Measurements from ENCODE around the gene OR9A4. TPM values are rescaled to one million over a fixed set of nuclear protein-coding genes. Genes with fewer than 3 reads are reported as not detected.

OR9A4 gene
- total RNA-seq, 1 experiment from 2014 or later: not detected

- Histone ChIP-seq H2BK20ac (ENCODE audit: low read depth, low read length, poor library complexity, severe bottlenecking) (no peak overlapping the region), H3K79me2 (ENCODE audit: insufficient read depth, low read length) (no peaks in the 10 kb centered on the region), H3T11ph (ENCODE audit: low read length) (no peak overlapping the region), H4K8ac (replicated peaks; ENCODE audit: insufficient read length, low read depth, low read length) (no peak overlapping the region), H3K79me1 (ENCODE audit: insufficient read depth, low read depth, low read length, poor library complexity, severe bottlenecking) (no peaks in the 10 kb centered on the region), H3K9me3 (ENCODE audit: control insufficient read depth, low read depth, low read length) (no peaks in the 10 kb centered on the region), H2AFZ (ENCODE audit: low read length) (no peak overlapping the region), H3K4me1 (ENCODE audit: insufficient read depth, low read length) (no peaks in the 10 kb centered on the region), H3K4ac (ENCODE audit: low read depth, low read length) (no peak overlapping the region), H2BK5ac (ENCODE audit: insufficient read length, low read length) (no peak overlapping the region), H3K56ac (ENCODE audit: insufficient read length, low read depth, low read length) (no peak overlapping the region), H4K5ac (ENCODE audit: insufficient read length, low read depth, low read length) (no peak overlapping the region), H3K4me2 (ENCODE audit: insufficient read depth, insufficient read length, low read length) (no peak overlapping the region), H4K91ac (ENCODE audit: insufficient read length, low read depth, low read length) (no peak overlapping the region), H3K18ac (ENCODE audit: insufficient read length, low read depth, low read length) (no peak overlapping the region), H3K27me3 (ENCODE audit: insufficient read depth, low read length) (no peaks in the 10 kb centered on the region), H2BK12ac (ENCODE audit: insufficient read length, low read depth, low read length) (no peak overlapping the region), H2BK120ac (ENCODE audit: low read depth, low read length, poor library complexity, severe bottlenecking) (no peak overlapping the region), H2AK5ac (ENCODE audit: insufficient read length, low read length) (no peak overlapping the region), H3K27ac (ENCODE audit: insufficient read length, low read depth, low read length) (no peak overlapping the region), H4K20me1 (ENCODE audit: control insufficient read depth, insufficient read depth, insufficient read length) (no peaks in the 10 kb centered on the region), H3K14ac (ENCODE audit: insufficient read depth, low read length) (no peak overlapping the region), H3K9ac (ENCODE audit: extremely low read depth, insufficient read length, low read length) (no peak overlapping the region), H2BK15ac (ENCODE audit: low read depth, low read length) (no peak overlapping the region), H3K23me2 (ENCODE audit: insufficient read length, low read depth, low read length, poor library complexity, severe bottlenecking) (no peaks in the 10 kb centered on the region), H3K23ac (ENCODE audit: insufficient read length, low read depth, low read length) (no peak overlapping the region)
- H3K4me3 Mint-ChIP-seq: no peak overlapping the region
- H3K27me3 Mint-ChIP-seq (ENCODE audit: low read depth): peaks cover 2% of the 10 kb centered on the region; the same call in 1 of the 2 replicates
- H3K27ac Mint-ChIP-seq: no peak overlapping the region
- no peak for TF ChIP-seq CTCF (conservative IDR thresholded peaks at IDR 0.05)
- H3K4me1 Mint-ChIP-seq: no peaks in the 10 kb centered on the region
- DNase-seq: no peak
- H3K9me3 Mint-ChIP-seq: no peaks in the 10 kb centered on the region; a peak in 1 of 5 replicates
- WGBS (ENCODE audit: extremely low coverage, insufficient read length, low lambda C conversion rate): no CpG with 5 or more reads among the region's 3 CpGs
- no peaks in the 10 kb centered on the region for H3K36me3 Mint-ChIP-seq (ENCODE audit: insufficient read depth in 1 of 3, low read depth in 3 of 3)
These were observed 44.7 kb downstream of the OR9A4 start for GRCh38 chr7:141960687-141961422.

Other genes with a start within 250 kb of the OR9A4 start
- 21.2 and 21.9 TPM in 2 replicates for gene DENND11, start 214.2 kb upstream of the OR9A4 start, total RNA-seq (2021)
- gene WEE2, start 208.0 kb upstream of the OR9A4 start, total RNA-seq (2021): not detected in 2 replicates
- 252 and 266 TPM in 2 replicates for gene SSBP1, start 178.0 kb upstream of the OR9A4 start, total RNA-seq (2021)
- 0.88 and 1.2 TPM in 2 replicates for gene TAS2R3, start 152.3 kb upstream of the OR9A4 start, total RNA-seq (2021)
- gene TAS2R4, start 139.7 kb upstream of the OR9A4 start, total RNA-seq (2021): 0.55 and 0.66 TPM in 2 replicates
- 0.83 and 0.92 TPM in 2 replicates for gene TAS2R5, start 126.2 kb upstream of the OR9A4 start, total RNA-seq (2021)
- not detected in 2 replicates for gene PRSS37, start 74.9 kb upstream of the OR9A4 start, total RNA-seq (2021)
- not detected in 2 replicates for gene CLEC5A, start 30.6 kb downstream of the OR9A4 start, total RNA-seq (2021)
- not detected in 2 replicates for gene TAS2R38, start 57.4 kb downstream of the OR9A4 start, total RNA-seq (2021)
- gene MGAM, start 79.5 kb downstream of the OR9A4 start, total RNA-seq (2021): 0.02 TPM in 1 of 2 replicates, not detected in the other
- gene MGAM2, start 195.3 kb downstream of the OR9A4 start, total RNA-seq (2021): not detected in 2 replicates